NCI-H82 treated with DMSO at 0.1 percent for 48 hours (cell line): ENCODE measurements around the gene PLCB1.

Experiments
- DNase-seq: peaks from one replicate; lab custom pipeline; 2025; ENCODE audit not compliant: unreplicated experiment; lab: John Stamatoyannopoulos, UW

PLCB1 gene

GRCh38 chr20:8579035-8579434, 447.0 kb downstream of the PLCB1 start:
- no peak for DNase-seq

DNA sequence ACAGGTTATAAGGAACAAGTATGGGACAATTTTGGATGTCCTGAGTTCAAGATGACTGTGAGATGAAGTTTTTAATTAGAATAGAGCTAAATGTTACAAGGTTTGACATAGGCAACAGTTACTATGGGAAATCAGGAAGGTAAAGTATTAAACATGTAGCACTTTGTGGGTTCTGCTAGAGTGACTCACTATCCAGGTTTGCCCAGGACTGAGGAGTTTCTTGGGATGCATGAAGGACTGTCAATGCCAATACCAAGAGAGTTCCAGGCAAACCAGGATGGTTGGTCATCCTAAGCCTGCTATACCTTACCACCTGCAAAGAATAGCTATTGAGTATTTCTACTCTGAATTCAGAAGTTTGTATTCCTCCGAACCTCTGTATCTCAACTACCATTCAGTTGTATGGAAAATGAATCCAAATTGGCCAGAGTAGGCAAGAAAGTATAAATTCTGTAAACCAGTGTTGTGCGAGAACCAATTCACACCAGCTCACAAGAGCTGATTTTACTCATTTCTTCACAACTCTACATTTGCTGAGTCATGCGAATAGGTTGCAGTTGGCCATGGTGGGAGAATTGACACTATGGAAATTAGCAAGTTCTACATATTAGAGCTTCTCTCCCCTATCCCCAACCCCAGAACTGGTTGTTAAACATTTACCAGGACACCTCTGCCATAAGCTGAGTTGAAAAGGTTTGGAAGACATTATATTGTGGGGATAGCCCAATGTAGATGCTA, 449.5 kb downstream of the PLCB1 start:
- no peak for DNase-seq

GRCh38 chr20:8583012-8583565, 451.0 kb downstream of the PLCB1 start:
- no peak for DNase-seq

DNA sequence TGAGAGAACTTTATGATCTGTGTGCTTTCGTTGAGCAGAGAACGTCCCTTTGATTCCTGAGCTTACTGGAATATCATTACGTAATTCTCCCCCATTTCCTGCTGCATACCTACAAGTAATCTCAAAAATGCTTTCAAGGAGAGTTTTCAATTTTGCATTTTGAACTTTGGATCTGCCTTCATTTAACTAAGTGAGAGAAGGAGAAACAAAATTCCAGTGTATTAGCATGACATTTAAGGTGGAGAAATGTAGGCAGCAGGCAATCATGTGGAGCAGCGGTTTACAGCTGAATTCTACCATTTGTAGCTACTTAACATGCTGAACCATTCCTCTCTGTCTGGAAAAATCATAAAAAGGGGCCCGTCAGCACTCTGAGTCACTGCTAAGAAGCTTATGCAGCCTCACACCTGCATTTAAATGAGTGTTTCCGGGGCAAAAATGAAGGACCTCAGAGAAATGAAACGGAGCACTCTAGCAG, 451.5 kb downstream of the PLCB1 start:
- no peak for DNase-seq

DNA sequence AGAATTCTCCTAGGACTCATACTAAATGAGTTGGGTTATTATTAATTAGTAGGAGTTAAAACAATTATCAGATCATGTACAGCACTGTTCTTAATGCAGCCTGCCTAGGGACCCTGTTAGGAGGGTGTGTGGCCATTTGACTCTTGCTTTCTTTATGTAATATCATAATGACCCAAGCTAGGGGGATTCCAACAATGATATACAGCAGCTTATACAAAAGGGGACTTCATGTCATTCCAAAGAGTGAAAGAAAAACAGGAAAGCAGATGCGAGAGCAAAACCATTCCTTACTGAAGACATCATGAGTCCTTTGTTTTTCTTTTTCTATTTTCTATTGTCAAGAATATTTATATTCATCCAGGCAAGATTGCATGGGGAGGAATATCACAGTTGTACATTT, 455.2 kb downstream of the PLCB1 start:
- DNase-seq: no peak

- no peak for DNase-seq
Observed at GRCh38 chr20:8587810-8588209, 455.7 kb downstream of the PLCB1 start.

DNA sequence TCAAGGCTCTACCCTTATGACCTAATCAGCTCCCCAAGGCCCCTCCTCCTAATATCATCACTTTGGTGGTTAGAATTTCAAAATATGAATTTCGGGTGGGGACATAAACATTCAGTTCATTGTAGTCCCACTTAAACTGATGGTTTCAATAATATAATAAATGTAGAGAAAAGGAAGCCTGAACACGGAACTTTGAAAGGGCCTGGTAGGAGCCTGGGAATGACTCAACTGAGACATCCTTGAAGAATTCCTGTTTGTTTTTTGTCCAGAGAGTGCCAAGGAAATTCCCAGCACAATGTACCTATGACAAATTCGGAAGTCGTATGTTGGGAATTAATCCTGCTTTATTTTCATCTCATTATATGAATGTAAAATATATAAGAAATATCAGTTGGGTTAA, 457.9 kb downstream of the PLCB1 start:
- DNase-seq: no peak

- peak; percentile 33 for DNase-seq
Observed at GRCh38 chr20:8600910-8601541, 469.0 kb downstream of the PLCB1 start.

DNA sequence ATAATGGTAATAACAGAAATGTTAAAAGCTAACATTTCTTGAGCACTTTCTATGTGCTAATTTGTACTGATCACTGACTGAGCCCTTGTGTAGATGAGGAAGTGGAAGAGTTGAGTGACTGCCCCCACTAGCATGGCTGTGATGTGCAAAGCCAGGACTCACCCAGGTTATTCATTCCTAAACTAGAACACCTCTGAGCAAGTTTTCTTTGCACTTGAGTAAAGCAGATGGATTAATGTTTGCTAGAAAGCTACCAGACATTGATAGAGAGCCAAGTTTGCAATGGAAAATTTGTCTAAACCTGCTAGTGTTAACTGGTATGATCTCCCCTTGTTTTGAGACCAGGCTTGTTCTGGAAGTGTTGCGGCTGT, 469.5 kb downstream of the PLCB1 start:
- DNase-seq: no peak

- DNase-seq: no peak
Observed at GRCh38 chr20:8602389-8603116, 470.5 kb downstream of the PLCB1 start.

DNA sequence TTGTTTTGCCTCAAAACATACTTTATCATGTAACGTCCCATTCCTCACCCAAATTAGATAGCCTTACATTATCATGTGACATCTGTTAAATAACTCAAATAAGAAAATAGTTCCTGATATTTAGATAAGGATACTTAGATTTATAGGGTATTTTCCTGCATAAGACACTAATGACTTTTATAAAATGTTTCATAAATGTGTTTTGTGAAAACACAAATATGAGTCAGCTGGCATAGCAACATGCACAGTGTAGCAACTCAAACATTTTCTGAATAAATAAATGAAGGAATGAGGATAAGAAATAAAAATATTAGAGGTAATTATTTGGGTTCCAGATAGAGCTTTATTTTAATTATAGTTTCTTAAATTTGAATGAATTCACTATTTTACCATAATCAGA, 476.4 kb downstream of the PLCB1 start:
- DNase-seq: no peak

DNA sequence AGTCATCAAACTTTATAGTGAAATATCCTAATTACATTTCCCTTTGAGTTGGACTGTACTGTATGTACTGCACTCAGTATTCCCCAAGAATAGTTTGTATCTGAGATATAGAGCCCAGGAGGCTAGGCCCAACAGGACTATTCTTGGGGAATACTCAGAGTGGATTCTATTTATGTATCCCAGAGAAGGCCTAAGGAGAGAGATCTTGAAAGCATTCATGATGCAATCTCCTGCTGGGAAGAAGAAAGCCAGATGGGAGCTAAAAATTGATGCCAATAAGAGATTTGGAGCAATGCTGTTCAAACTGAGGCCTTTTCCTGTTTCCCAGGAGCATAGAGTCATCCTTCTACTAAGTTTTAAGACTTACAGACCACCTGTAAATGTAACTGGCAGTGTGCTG, 484.7 kb downstream of the PLCB1 start:
- no peak for DNase-seq

DNA sequence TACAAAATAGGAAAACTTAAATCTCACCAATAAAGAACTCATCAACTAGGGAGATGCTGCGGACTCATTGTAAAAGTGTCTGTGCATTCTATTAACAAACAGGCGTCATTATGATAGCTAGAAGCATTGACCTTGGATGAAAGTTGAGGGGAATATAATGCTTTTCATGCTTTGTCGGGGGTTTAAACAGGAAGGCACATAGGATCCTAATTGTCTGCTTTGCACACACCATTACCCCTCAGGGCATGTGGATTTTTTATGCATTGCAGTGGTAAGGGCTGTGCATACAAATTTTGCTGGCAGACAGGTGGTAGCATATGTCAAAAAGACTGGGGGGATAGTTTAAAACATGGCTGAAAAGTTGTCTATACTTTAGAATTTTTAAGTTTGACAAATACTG, 488.9 kb downstream of the PLCB1 start:
- no peak for DNase-seq

- DNase-seq: no peak
Observed at GRCh38 chr20:8624046-8624445, 492.0 kb downstream of the PLCB1 start.

GRCh38 chr20:8624616-8625015, 492.6 kb downstream of the PLCB1 start:
- no peak for DNase-seq

- DNase-seq: no peak
Observed at GRCh38 chr20:8627340-8628004, 495.4 kb downstream of the PLCB1 start.

GRCh38 chr20:8631271-8631670, 499.2 kb downstream of the PLCB1 start:
- DNase-seq: no peak

DNA sequence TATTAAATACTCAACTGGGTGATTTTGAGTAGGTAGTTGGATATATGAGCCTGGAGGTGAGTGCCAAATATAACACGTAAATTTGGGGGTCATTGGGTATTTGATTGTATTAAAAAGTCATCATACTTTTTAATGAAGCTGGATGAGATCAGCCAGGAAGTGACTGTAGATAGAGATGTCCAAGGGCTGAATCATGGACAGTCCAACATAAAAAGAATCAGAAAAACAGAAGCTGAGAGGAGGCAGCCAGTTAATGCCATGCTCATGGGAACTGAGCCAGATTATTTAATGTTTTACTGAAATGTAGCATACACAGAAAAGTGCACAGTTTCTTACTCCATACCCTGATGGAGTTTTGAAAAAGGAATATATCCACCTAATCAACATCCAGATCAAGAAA, 501.3 kb downstream of the PLCB1 start:
- no peak for DNase-seq

DNA sequence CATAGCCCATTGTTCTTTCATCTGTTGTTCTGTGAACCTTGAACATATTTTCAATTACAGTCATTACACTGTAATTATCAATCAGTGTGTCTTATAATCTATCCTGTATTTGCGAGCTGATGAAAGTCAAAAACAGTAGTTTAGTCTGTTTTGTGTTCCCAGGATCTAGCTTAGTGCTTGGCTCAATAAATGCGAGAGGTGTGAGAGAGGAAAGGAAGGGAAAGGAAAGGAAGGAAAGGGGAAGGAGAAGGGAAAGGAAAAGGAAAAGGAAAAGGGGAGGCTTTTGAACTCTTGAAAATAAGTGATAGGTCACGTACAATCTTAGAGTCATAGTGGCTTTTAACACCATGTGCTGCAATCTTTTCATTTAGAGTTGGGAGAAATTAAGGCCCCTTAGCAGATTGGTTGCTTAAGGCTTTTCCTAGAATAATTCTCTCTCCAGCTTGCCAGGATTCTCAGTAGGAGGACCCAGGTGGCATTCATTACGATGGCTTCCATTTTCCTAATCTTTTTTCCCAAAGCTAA, 503.0 kb downstream of the PLCB1 start:
- DNase-seq: no peak

DNA sequence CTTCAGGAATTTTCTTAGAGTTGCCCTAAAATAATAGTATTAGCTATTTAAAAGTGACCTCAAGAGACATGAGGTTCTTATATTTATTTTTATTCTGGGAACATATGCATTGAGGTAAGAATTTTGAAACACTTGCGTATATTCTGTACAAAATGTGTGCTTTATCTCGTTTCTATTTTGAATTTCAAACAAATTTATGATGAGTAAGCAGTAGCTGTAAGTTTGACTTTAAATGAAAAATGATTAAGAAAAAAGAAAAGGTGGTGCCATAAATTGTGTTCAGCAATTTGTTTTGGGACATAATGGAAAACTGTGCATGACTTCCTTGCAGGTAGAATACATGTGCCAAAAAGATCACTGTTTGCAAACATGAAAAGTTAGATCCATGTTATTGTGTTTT, 503.8 kb downstream of the PLCB1 start:
- no peak for DNase-seq
